Trophoblast cell (in vitro differentiated cells and primary cell): Measurements from ENCODE around the gene UBN1.

Experiments
- DNase-seq, 2 donors: peaks; one replicate each; pipeline ENCODE4 v3.0.0-alpha.2; 2016
- H2AFZ ChIP-seq: 2 replicates; pipeline ENCODE4 v1.6.1; 2013; ENCODE audit warnings: low read length, moderate library complexity, mild to moderate bottlenecking; ENCODE audit not compliant: insufficient read depth, poor library complexity
- H2AK5ac ChIP-seq: 2 replicates; pipeline ENCODE4 v1.6.1; 2013; ENCODE audit warnings: mild to moderate bottlenecking, low read length
- H2BK120ac ChIP-seq: 2 replicates; pipeline ENCODE4 v1.6.1; 2013; ENCODE audit warnings: low read length, mild to moderate bottlenecking, moderate library complexity; ENCODE audit not compliant: insufficient read depth, poor library complexity
- H2BK12ac ChIP-seq: 2 replicates; pipeline ENCODE4 v1.6.1; 2013; ENCODE audit warnings: mild to moderate bottlenecking, low read length, moderate library complexity
- H2BK5ac ChIP-seq: 2 replicates; pipeline ENCODE4 v1.6.1; 2013; ENCODE audit warnings: low read length, low read depth, moderate library complexity, mild to moderate bottlenecking; ENCODE audit not compliant: poor library complexity
- H3K14ac ChIP-seq: 2 replicates; pipeline ENCODE4 v1.6.1; 2013; ENCODE audit warnings: mild to moderate bottlenecking, low read length
- H3K18ac ChIP-seq: 2 replicates; pipeline ENCODE4 v1.6.1; 2013; ENCODE audit warnings: mild to moderate bottlenecking, low read length
- H3K23ac ChIP-seq: 2 replicates; pipeline ENCODE4 v1.6.1; 2013; ENCODE audit warnings: low read length
- H3K27ac ChIP-seq: 2 replicates; pipeline ENCODE4 v1.5.1; 2013; ENCODE audit warnings: low read depth, mild to moderate bottlenecking, inconsistent platforms, low read length, moderate library complexity
- H3K27me3 ChIP-seq: 2 replicates; pipeline ENCODE4 v1.6.1; 2013; ENCODE audit warnings: inconsistent platforms, mild to moderate bottlenecking, low read length, moderate library complexity; ENCODE audit not compliant: insufficient read depth
- H3K36me3 ChIP-seq, 2 experiments: 1 replicate in 1 of 2; 2 replicates in 1 of 2; pipeline ENCODE4 v1.6.1; 2013; ENCODE audit warnings: low read length in 2 of 2, mild to moderate bottlenecking in 2 of 2, moderate library complexity in 1 of 2; ENCODE audit not compliant: insufficient read depth in 2 of 2, control insufficient read depth in 1 of 2
- H3K4ac ChIP-seq: 2 replicates; pipeline ENCODE4 v1.6.1; 2013; ENCODE audit warnings: low read depth, mild to moderate bottlenecking, low read length, moderate library complexity
- H3K4me1 ChIP-seq, 2 experiments: 1 replicate in 1 of 2; 2 replicates in 1 of 2; pipeline ENCODE4 v1.6.1; 2013; ENCODE audit warnings: low read length in 2 of 2, mild to moderate bottlenecking in 2 of 2, moderate library complexity in 1 of 2; ENCODE audit not compliant: insufficient read depth in 2 of 2, control insufficient read depth in 1 of 2
- H3K4me2 ChIP-seq: 2 replicates; pipeline ENCODE4 v1.6.1; 2013; ENCODE audit warnings: inconsistent platforms, mild to moderate bottlenecking, low read length, moderate library complexity
- H3K4me3 ChIP-seq: 2 replicates; pipeline ENCODE4 v1.5.1; 2013; ENCODE audit warnings: mild to moderate bottlenecking, low read depth, low read length, inconsistent platforms
- H3K79me1 ChIP-seq: one replicate; pipeline ENCODE4 v1.6.1; 2013; ENCODE audit warnings: low read length
- H3K79me2 ChIP-seq: 2 replicates; pipeline ENCODE4 v1.6.1; 2013; ENCODE audit warnings: low read length, mild to moderate bottlenecking; ENCODE audit not compliant: control insufficient read depth, insufficient read depth, poor library complexity
- H3K9ac ChIP-seq: 2 replicates; pipeline ENCODE4 v1.6.1; 2013; ENCODE audit warnings: mild to moderate bottlenecking, low read length
- H3K9me3 ChIP-seq: 2 replicates; pipeline ENCODE4 v1.6.1; 2013; ENCODE audit warnings: low read depth, mild to moderate bottlenecking, control low read depth, inconsistent platforms, low read length; ENCODE audit not compliant: insufficient read depth
- H4K12ac ChIP-seq: 2 replicates; pipeline ENCODE4 v1.6.1; 2013; ENCODE audit warnings: low read depth, mild to moderate bottlenecking, low read length, moderate library complexity
- H4K8ac ChIP-seq: 2 replicates; pipeline ENCODE4 v1.6.1; 2013; ENCODE audit warnings: low read depth, mild to moderate bottlenecking, low read length, moderate library complexity
- H4K91ac ChIP-seq: one replicate; pipeline ENCODE4 v1.6.1; 2013; ENCODE audit warnings: low read depth, mild to moderate bottlenecking, low read length, moderate library complexity
- WGBS: extraction: QIAGEN DNeasy Blood & Tissue Kit; methylation state at CpG from one replicate; pipeline ENCODE4 v1.1.7; 2013; ENCODE audit warnings: missing lambda C conversion rate; ENCODE audit not compliant: insufficient read length, insufficient coverage; ENCODE audit errors: extremely low coverage; 5-methylcytosine and 5-hydroxymethylcytosine counted together

Gene UBN1

DNA sequence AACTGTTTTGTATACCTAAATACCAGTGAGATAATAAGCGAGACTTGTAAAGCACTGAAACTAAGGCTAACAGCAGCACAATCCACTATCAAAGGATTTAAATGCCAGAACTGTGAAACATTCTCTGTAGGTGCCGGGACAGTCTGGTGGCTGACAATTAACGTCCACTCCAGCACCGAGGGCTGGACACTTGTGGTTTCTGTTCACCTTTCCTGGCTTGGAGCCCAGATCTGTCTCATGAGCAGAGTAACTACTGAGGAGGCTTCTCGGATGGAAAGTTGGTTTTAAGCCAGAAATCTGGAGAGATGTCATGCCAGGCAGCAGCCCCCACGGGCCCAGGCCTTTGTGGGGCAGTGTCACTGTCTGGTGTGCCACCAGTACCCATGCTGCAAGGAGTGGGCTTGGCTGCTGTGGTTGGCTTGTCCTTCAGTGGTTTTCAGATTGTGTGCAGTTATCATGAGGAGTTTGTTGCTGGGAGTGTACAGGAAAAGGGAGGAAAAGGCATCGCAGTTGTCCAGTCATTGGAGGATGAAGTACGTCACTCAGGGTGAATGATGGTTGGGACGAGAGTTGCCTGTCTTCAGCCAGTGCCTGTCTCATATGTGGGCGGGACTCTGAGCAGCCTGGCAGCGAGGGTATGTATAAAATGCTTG lies 35.5 kb downstream of the UBN1 start:
- Histone ChIP-seq H3K79me2 (no peaks in the 10 kb centered on the region), H3K27me3 (no peaks in the 10 kb centered on the region), H3K14ac (no peak overlapping the region), H3K4me2 (no peak overlapping the region), H2AFZ (no peak overlapping the region), H3K36me3 (peaks cover 75 to 90% of the 10 kb centered on the region in 2 experiments), H3K79me1 (no peaks in the 10 kb centered on the region), H4K8ac (no peak overlapping the region), H2BK5ac (no peak overlapping the region), H3K18ac (no peak overlapping the region), H3K4ac (no peak overlapping the region), H2BK120ac (no peak overlapping the region), H3K27ac (no peak overlapping the region), H2AK5ac (no peak overlapping the region), H2BK12ac (no peak overlapping the region), H3K9me3 (peaks cover 3% of the 10 kb centered on the region), H3K4me3 (no peak overlapping the region), H4K91ac (no peak overlapping the region), H4K12ac (no peak overlapping the region), H3K23ac (no peak overlapping the region), H3K9ac (no peak overlapping the region), H3K4me1 (no peaks in the 10 kb centered on the region)
- no peak for DNase-seq
- no CpG with 5 or more reads among the region's 11 CpGs for WGBS

DNA sequence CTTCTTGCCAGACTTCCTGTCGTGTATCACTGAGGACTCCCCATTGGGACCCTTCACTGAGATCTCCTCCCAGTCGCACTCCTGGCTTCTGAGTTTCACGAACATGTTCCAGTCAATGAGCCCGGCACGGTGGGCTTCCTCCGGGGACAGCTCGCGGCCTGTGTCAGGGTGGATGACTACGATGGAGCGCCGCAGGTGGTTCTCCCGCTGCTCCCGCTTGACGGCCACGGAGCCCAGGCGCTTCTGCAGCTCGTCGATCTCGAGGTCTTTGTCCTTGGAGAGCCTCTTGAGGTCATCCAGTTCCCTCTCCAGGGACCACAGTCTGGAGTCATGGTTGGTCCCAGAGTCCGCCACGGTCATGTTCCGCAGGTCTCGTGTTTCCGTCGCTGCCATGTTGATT lies 36.2 kb downstream of the UBN1 start:
- no peak overlapping the region for H3K4ac ChIP-seq
- H3K27me3 ChIP-seq: no peaks in the 10 kb centered on the region
- H3K27ac ChIP-seq: no peak overlapping the region
- H3K9me3 ChIP-seq: peaks cover 3% of the 10 kb centered on the region
- no peak overlapping the region for H3K9ac ChIP-seq
- no peak overlapping the region for H2BK12ac ChIP-seq
- no peak overlapping the region for H4K91ac ChIP-seq
- H3K79me2 ChIP-seq: no peaks in the 10 kb centered on the region
- DNase-seq: no peak
- no peak overlapping the region for H2BK5ac ChIP-seq
- WGBS: no CpG with 5 or more reads among the region's 25 CpGs
- H2BK120ac ChIP-seq: no peak overlapping the region
- H3K4me2 ChIP-seq: no peak overlapping the region
- H3K18ac ChIP-seq: no peak overlapping the region
- H3K4me1 ChIP-seq: no peaks in the 10 kb centered on the region
- no peak overlapping the region for H2AK5ac ChIP-seq
- no peak overlapping the region for H3K23ac ChIP-seq
- peaks cover 71 to 87% of the 10 kb centered on the region in 2 experiments for H3K36me3 ChIP-seq
- H3K4me3 ChIP-seq: no peak overlapping the region
- H3K14ac ChIP-seq: no peak overlapping the region
- no peak overlapping the region for H2AFZ ChIP-seq
- H3K79me1 ChIP-seq: no peaks in the 10 kb centered on the region
- H4K8ac ChIP-seq: no peak overlapping the region
- no peak overlapping the region for H4K12ac ChIP-seq

DNA sequence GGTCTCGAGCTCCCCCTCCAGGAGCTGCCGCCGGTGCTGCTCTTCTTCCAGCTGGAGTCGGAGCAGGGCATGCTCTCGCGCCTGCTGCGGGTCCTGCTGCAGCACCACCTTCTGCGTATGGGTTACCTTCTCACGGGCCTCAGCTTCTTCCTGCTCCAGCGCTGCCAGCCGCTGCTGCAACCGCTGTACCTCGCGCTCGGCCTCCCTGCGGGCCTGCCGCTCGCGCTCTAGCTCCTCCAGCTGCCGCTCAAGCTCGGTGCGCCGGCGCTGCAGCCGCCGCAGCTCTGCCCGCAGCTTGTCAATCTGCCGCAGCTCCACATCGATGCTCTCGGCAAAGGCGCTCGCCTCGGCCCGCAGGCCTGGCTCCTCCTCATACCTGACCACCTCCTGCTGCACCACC lies 36.9 kb downstream of the UBN1 start:
- Histone ChIP-seq H3K4me2 (no peak overlapping the region), H2AFZ (no peak overlapping the region), H3K27me3 (no peaks in the 10 kb centered on the region), H3K4me3 (no peak overlapping the region), H3K36me3 (peaks cover 71 to 85% of the 10 kb centered on the region in 2 experiments), H4K8ac (no peak overlapping the region), H4K91ac (no peak overlapping the region), H3K4ac (no peak overlapping the region), H3K9me3 (peaks cover 3% of the 10 kb centered on the region), H2BK12ac (no peak overlapping the region), H2BK5ac (no peak overlapping the region), H3K27ac (no peak overlapping the region), H3K9ac (no peak overlapping the region), H2AK5ac (no peak overlapping the region), H3K79me2 (no peaks in the 10 kb centered on the region), H3K14ac (no peak overlapping the region), H2BK120ac (no peak overlapping the region), H3K23ac (no peak overlapping the region), H3K18ac (no peak overlapping the region), H3K79me1 (no peaks in the 10 kb centered on the region), H4K12ac (no peak overlapping the region), H3K4me1 (no peaks in the 10 kb centered on the region)
- no peak for DNase-seq
- WGBS: no CpG with 5 or more reads among the region's 34 CpGs

- peaks cover 69 to 85% of the 10 kb centered on the region in 2 experiments for H3K36me3 ChIP-seq
- no peak overlapping the region for H3K23ac ChIP-seq
- H2BK5ac ChIP-seq: no peak overlapping the region
- H3K79me1 ChIP-seq: no peaks in the 10 kb centered on the region
- H3K4ac ChIP-seq: no peak overlapping the region
- no peak overlapping the region for H3K14ac ChIP-seq
- H3K27ac ChIP-seq: no peak overlapping the region
- no peaks in the 10 kb centered on the region for H3K79me2 ChIP-seq
- no peak overlapping the region for H3K18ac ChIP-seq
- H3K4me1 ChIP-seq: no peaks in the 10 kb centered on the region
- H2BK12ac ChIP-seq: no peak overlapping the region
- H3K9ac ChIP-seq: no peak overlapping the region
- H3K9me3 ChIP-seq: peaks cover 4% of the 10 kb centered on the region
- H3K4me2 ChIP-seq: no peak overlapping the region
- no peak overlapping the region for H4K91ac ChIP-seq
- no peaks in the 10 kb centered on the region for H3K27me3 ChIP-seq
- no peak overlapping the region for H3K4me3 ChIP-seq
- H4K8ac ChIP-seq: no peak overlapping the region
- H2BK120ac ChIP-seq: no peak overlapping the region
- no peak overlapping the region for H2AK5ac ChIP-seq
- no peak for DNase-seq
- no CpG with 5 or more reads among the region's 45 CpGs for WGBS
- no peak overlapping the region for H2AFZ ChIP-seq
- H4K12ac ChIP-seq: no peak overlapping the region
These were observed 37.9 kb downstream of the UBN1 start for GRCh38 chr16:4884972-4885874.
